GM19395 (cell line): ENCODE data around the gene EIF4EBP2.

ENCODE experiments used
- ATAC-seq: cut with Tn5 transposase; IDR thresholded peaks from one replicate; pipeline ENCODE4 v1.9.1; 2021; ENCODE audit warnings: mild to moderate bottlenecking, moderate library complexity; ENCODE audit not compliant: unreplicated experiment

EIF4EBP2 gene

GRCh38 chr10:70458329-70459060 lies 54.5 kb downstream of the EIF4EBP2 start:
- no peak for ATAC-seq

- ATAC-seq = no peak
Observed at GRCh38 chr10:70459061-70459773, 55.3 kb downstream of the EIF4EBP2 start.

GRCh38 chr10:70459774-70460490 lies 56.0 kb downstream of the EIF4EBP2 start:
- ATAC-seq = no peak

GRCh38 chr10:70461397-70462348 lies 57.7 kb downstream of the EIF4EBP2 start:
- ATAC-seq = no peak

- ATAC-seq = no peak
Observed at GRCh38 chr10:70462349-70462984, 58.5 kb downstream of the EIF4EBP2 start.

- no peak for ATAC-seq
Observed at GRCh38 chr10:70465278-70465677, 61.3 kb downstream of the EIF4EBP2 start.

GRCh38 chr10:70465832-70466231 lies 61.9 kb downstream of the EIF4EBP2 start:
- no peak for ATAC-seq

- ATAC-seq = no peak
Observed at GRCh38 chr10:70466951-70467350, 63.0 kb downstream of the EIF4EBP2 start.

GRCh38 chr10:70472799-70473454 lies 69.0 kb downstream of the EIF4EBP2 start:
- no peak for ATAC-seq

GRCh38 chr10:70474780-70475179 lies 70.8 kb downstream of the EIF4EBP2 start:
- no peak for ATAC-seq

GRCh38 chr10:70475661-70476060 lies 71.7 kb downstream of the EIF4EBP2 start:
- ATAC-seq = no peak

- ATAC-seq = no peak
Observed at GRCh38 chr10:70476249-70477035, 72.5 kb downstream of the EIF4EBP2 start.

- no peak for ATAC-seq
Observed at GRCh38 chr10:70477661-70478162, 73.8 kb downstream of the EIF4EBP2 start.
